Liver (tissue), 3 donors: ENCODE results near the gene SEMA3B.

ENCODE experiments used
- ATF3 ChIP-seq: IDR thresholded peaks from 2 replicates; pipeline ENCODE4 v1.6.1; 2016; ENCODE audit warnings: antibody characterized with exemption
- FOXA1 ChIP-seq: IDR thresholded peaks from 2 replicates; pipeline ENCODE4 v1.6.1; 2016; ENCODE audit warnings: antibody characterized with exemption
- GABPA ChIP-seq, 2 donors: IDR thresholded peaks in 1 of 2; conservative IDR thresholded peaks in 1 of 2; 2 replicates each; pipeline ENCODE4 v1.6.1; 2016; ENCODE audit warnings: antibody characterized with exemption in 2 of 2, mild to moderate bottlenecking in 1 of 2, moderate library complexity in 1 of 2
- JUND ChIP-seq, 2 donors: IDR thresholded peaks; 2 replicates each; pipeline ENCODE4 v1.6.1; 2016; ENCODE audit warnings: antibody characterized with exemption in 2 of 2
- NR2F2 ChIP-seq: IDR thresholded peaks from 2 replicates; pipeline ENCODE4 v1.6.1; 2016; ENCODE audit warnings: antibody characterized with exemption
- RAD21 ChIP-seq, 2 donors: IDR thresholded peaks; 2 replicates each; pipeline ENCODE4 v1.6.1; 2016; ENCODE audit warnings: antibody characterized with exemption in 2 of 2, mild to moderate bottlenecking in 2 of 2
- RXRA ChIP-seq, 2 donors: IDR thresholded peaks; 2 replicates each; pipeline ENCODE4 v1.6.1; 2017 to 2018; ENCODE audit warnings: antibody characterized with exemption in 2 of 2, mild to moderate bottlenecking in 1 of 2
- SP1 ChIP-seq: IDR thresholded peaks from 2 replicates; pipeline ENCODE4 v1.6.1; 2018; ENCODE audit warnings: antibody characterized with exemption, mild to moderate bottlenecking
- TAF1 ChIP-seq: conservative IDR thresholded peaks from 2 replicates; pipeline ENCODE4 v1.6.1; 2016; ENCODE audit warnings: antibody characterized with exemption, mild to moderate bottlenecking
- YY1 ChIP-seq: IDR thresholded peaks from 2 replicates; pipeline ENCODE4 v1.6.1; 2016; ENCODE audit warnings: antibody characterized with exemption, mild to moderate bottlenecking
- TF ChIP-seq, protein P1 (sequence below): fragments of 150-350 bp; IDR thresholded peaks from 2 replicates; pipeline ENCODE4 v1.5.1; 2017; ENCODE audit warnings: improper control_type of control experiment, low read depth, low read length; ENCODE audit not compliant: missing input control
- TF ChIP-seq, protein P2 (sequence below): IDR thresholded peaks from 2 replicates; pipeline ENCODE4 v1.6.1; 2016; ENCODE audit warnings: antibody characterized with exemption
- TF ChIP-seq, protein P3 (sequence below): IDR thresholded peaks from 2 replicates; pipeline ENCODE4 v1.6.1; 2016; ENCODE audit warnings: antibody characterized with exemption, mild to moderate bottlenecking
- donor health status: healthy.
- donor health status: healthy.

- TF ChIP-seq, protein P1, sequence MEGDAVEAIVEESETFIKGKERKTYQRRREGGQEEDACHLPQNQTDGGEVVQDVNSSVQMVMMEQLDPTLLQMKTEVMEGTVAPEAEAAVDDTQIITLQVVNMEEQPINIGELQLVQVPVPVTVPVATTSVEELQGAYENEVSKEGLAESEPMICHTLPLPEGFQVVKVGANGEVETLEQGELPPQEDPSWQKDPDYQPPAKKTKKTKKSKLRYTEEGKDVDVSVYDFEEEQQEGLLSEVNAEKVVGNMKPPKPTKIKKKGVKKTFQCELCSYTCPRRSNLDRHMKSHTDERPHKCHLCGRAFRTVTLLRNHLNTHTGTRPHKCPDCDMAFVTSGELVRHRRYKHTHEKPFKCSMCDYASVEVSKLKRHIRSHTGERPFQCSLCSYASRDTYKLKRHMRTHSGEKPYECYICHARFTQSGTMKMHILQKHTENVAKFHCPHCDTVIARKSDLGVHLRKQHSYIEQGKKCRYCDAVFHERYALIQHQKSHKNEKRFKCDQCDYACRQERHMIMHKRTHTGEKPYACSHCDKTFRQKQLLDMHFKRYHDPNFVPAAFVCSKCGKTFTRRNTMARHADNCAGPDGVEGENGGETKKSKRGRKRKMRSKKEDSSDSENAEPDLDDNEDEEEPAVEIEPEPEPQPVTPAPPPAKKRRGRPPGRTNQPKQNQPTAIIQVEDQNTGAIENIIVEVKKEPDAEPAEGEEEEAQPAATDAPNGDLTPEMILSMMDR = no peak
- TF ChIP-seq, protein P2, sequence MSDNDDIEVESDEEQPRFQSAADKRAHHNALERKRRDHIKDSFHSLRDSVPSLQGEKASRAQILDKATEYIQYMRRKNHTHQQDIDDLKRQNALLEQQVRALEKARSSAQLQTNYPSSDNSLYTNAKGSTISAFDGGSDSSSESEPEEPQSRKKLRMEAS = no peak
- TF ChIP-seq FOXA1 (no peak), SP1 (no peak), RXRA (IDR thresholded peaks at IDR 0.05) (no peak), GABPA (IDR thresholded peaks at IDR 0.05 in 1 of 2, conservative IDR thresholded peaks at IDR 0.05 in 1 of 2) (no peak), JUND (IDR thresholded peaks at IDR 0.05) (no peak), TAF1 (no peak), ATF3 (no peak), RAD21 (IDR thresholded peaks at IDR 0.05) (no peak), YY1 (no peak), NR2F2 (no peak)
- TF ChIP-seq, protein P3, sequence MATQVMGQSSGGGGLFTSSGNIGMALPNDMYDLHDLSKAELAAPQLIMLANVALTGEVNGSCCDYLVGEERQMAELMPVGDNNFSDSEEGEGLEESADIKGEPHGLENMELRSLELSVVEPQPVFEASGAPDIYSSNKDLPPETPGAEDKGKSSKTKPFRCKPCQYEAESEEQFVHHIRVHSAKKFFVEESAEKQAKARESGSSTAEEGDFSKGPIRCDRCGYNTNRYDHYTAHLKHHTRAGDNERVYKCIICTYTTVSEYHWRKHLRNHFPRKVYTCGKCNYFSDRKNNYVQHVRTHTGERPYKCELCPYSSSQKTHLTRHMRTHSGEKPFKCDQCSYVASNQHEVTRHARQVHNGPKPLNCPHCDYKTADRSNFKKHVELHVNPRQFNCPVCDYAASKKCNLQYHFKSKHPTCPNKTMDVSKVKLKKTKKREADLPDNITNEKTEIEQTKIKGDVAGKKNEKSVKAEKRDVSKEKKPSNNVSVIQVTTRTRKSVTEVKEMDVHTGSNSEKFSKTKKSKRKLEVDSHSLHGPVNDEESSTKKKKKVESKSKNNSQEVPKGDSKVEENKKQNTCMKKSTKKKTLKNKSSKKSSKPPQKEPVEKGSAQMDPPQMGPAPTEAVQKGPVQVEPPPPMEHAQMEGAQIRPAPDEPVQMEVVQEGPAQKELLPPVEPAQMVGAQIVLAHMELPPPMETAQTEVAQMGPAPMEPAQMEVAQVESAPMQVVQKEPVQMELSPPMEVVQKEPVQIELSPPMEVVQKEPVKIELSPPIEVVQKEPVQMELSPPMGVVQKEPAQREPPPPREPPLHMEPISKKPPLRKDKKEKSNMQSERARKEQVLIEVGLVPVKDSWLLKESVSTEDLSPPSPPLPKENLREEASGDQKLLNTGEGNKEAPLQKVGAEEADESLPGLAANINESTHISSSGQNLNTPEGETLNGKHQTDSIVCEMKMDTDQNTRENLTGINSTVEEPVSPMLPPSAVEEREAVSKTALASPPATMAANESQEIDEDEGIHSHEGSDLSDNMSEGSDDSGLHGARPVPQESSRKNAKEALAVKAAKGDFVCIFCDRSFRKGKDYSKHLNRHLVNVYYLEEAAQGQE = no peak
Observed at GRCh38 chr3:50258029-50258680, 10.8 kb upstream of the SEMA3B start.
